IMR-90 (cell line): ENCODE results near the gene SLC7A10. TPM values are rescaled to one million over a fixed set of nuclear protein-coding genes. Genes with fewer than 3 reads are reported as not detected.

ENCODE experiments used
- ATAC-seq: fragments of 200-7000 bp; cut with Tn5 transposase; 2 replicates; pipeline ENCODE4 v1.9.1; 2020; ENCODE audit warnings: low read depth, mild to moderate bottlenecking, moderate library complexity
- BruUV-seq: library from RNA; stranded (reverse); fragments of 400-500 nt; replicated peaks from 2 replicates; lab custom pipeline; 2021; lab: Mats Ljungman, UMichigan
- CTCF ChIA-PET: fragments of 300-600 bp; formaldehyde crosslinking; extraction: SDS; loops from one replicate; lab custom pipeline; 2021; ENCODE audit warnings: antibody characterized with exemption; lab: Yijun Ruan, JAX
- POLR2A ChIA-PET: fragments of 300-600 bp; sonication (Branson Sonifier 250); formaldehyde crosslinking; loops from one replicate; lab custom pipeline; 2022; ENCODE audit warnings: antibody characterized with exemption; ENCODE audit not compliant: unreplicated experiment; lab: Charles Lee
- DNase-seq: peaks from one replicate; pipeline ENCODE4 v3.0.0; 2013
- H2AFZ ChIP-seq: replicated peaks from 2 replicates; pipeline ENCODE3; 2013; ENCODE audit warnings: low read length, mild to moderate bottlenecking; ENCODE audit not compliant: poor library complexity
- H2AK5ac ChIP-seq: 2 replicates; pipeline ENCODE4 v1.6.1; 2013; ENCODE audit warnings: low read depth, low read length, inconsistent platforms
- H2AK9ac ChIP-seq: replicated peaks from 2 replicates; pipeline ENCODE3; 2013; ENCODE audit warnings: mild to moderate bottlenecking, low read depth, low read length, moderate library complexity; ENCODE audit not compliant: poor library complexity
- H2BK120ac ChIP-seq: 2 replicates; pipeline ENCODE4 v1.6.1; 2013; ENCODE audit warnings: low read depth, low read length, inconsistent platforms
- H2BK15ac ChIP-seq: 3 replicates; pipeline ENCODE4 v1.6.1; 2013; ENCODE audit warnings: low read depth, low read length, inconsistent platforms
- H2BK20ac ChIP-seq: 2 replicates; pipeline ENCODE4 v1.6.1; 2013; ENCODE audit warnings: low read depth, mild to moderate bottlenecking, inconsistent platforms, low read length, moderate library complexity
- H2BK5ac ChIP-seq: 2 replicates; pipeline ENCODE4 v1.6.1; 2013; ENCODE audit warnings: mild to moderate bottlenecking, low read depth, low read length, inconsistent platforms; ENCODE audit not compliant: poor library complexity, severe bottlenecking
- H3K14ac ChIP-seq: replicated peaks from 2 replicates; pipeline ENCODE4 v1.6.1; 2013; ENCODE audit warnings: low read depth, low read length, inconsistent platforms
- H3K18ac ChIP-seq: 2 replicates; pipeline ENCODE4 v1.6.1; 2013; ENCODE audit warnings: low read depth, low read length, control low read depth
- H3K23ac ChIP-seq: 2 replicates; pipeline ENCODE4 v1.6.1; 2013; ENCODE audit warnings: low read depth, low read length, inconsistent platforms
- H3K27ac ChIP-seq: 2 replicates; pipeline ENCODE4 v1.5.1; 2013; ENCODE audit warnings: mild to moderate bottlenecking, control low read depth, low read length; ENCODE audit not compliant: insufficient read depth
- H3K27me3 ChIP-seq: 2 replicates; pipeline ENCODE4 v1.6.1; 2013; ENCODE audit warnings: low read length; ENCODE audit not compliant: control insufficient read depth, insufficient read depth
- H3K36me3 ChIP-seq: 2 replicates; pipeline ENCODE4 v1.6.1; 2013; ENCODE audit warnings: low read length, mixed read lengths; ENCODE audit not compliant: control insufficient read depth, insufficient read depth
- H3K4ac ChIP-seq: 2 replicates; pipeline ENCODE4 v1.6.1; 2013; ENCODE audit warnings: low read depth, low read length, inconsistent platforms
- H3K4me1 ChIP-seq: 2 replicates; pipeline ENCODE4 v1.6.1; 2013; ENCODE audit warnings: low read length, mixed read lengths; ENCODE audit not compliant: control insufficient read depth, insufficient read depth
- H3K4me2 ChIP-seq: 2 replicates; pipeline ENCODE4 v1.6.1; 2013; ENCODE audit warnings: low read depth, mild to moderate bottlenecking, control low read depth, low read length, moderate library complexity
- H3K4me3 ChIP-seq: 2 replicates; pipeline ENCODE4 v1.5.1; 2013; ENCODE audit warnings: low read depth, mild to moderate bottlenecking, control low read depth, low read length, moderate library complexity; ENCODE audit not compliant: insufficient read depth
- H3K56ac ChIP-seq: 2 replicates; pipeline ENCODE4 v1.6.1; 2013; ENCODE audit warnings: low read length, inconsistent platforms; ENCODE audit not compliant: insufficient read depth; ENCODE audit errors: extremely low read depth
- H3K79me1 ChIP-seq, 2 experiments: 2 replicates each; pipeline ENCODE4 v1.6.1; 2013; ENCODE audit warnings: low read length in 2 of 2, inconsistent platforms in 1 of 2, low read depth in 1 of 2
- H3K9ac ChIP-seq: 2 replicates; pipeline ENCODE4 v1.6.1; 2013; ENCODE audit warnings: low read depth, low read length, control low read depth
- H3K9me1 ChIP-seq: 2 replicates; pipeline ENCODE4 v1.6.1; 2013; ENCODE audit warnings: low read length, inconsistent platforms; ENCODE audit not compliant: insufficient read depth
- H3K9me3 ChIP-seq: 2 replicates; pipeline ENCODE4 v1.6.1; 2013; ENCODE audit warnings: low read length; ENCODE audit not compliant: control insufficient read depth, insufficient read depth
- H4K20me1 ChIP-seq: 2 replicates; pipeline ENCODE4 v1.6.1; 2013; ENCODE audit warnings: low read length, inconsistent platforms; ENCODE audit not compliant: insufficient read depth
- H4K5ac ChIP-seq: 2 replicates; pipeline ENCODE4 v1.6.1; 2013; ENCODE audit warnings: mild to moderate bottlenecking, low read depth, low read length, control low read depth
- H4K8ac ChIP-seq, 2 experiments: 2 replicates each; pipeline ENCODE4 v1.6.1; 2013; ENCODE audit warnings: low read depth in 2 of 2, low read length in 2 of 2, control low read depth in 1 of 2, inconsistent platforms in 1 of 2
- H4K91ac ChIP-seq: 2 replicates; pipeline ENCODE4 v1.6.1; 2013; ENCODE audit warnings: low read depth, low read length, inconsistent platforms; ENCODE audit not compliant: insufficient read depth
- BHLHE40 ChIP-seq: fragments of 150-350 bp; IDR thresholded peaks from 2 replicates; pipeline ENCODE4 v1.6.1; 2016; ENCODE audit warnings: mild to moderate bottlenecking, low read depth, low read length
- CEBPB ChIP-seq: IDR thresholded peaks from 2 replicates; pipeline ENCODE4 v1.6.1; 2012; ENCODE audit warnings: low read depth, low read length, improper control_type of control experiment
- CTCF ChIP-seq: conservative IDR thresholded peaks from 2 replicates; pipeline ENCODE4 v1.5.1; 2012; ENCODE audit warnings: mild to moderate bottlenecking, low read depth, low read length, improper control_type of control experiment
- ELK1 ChIP-seq: fragments of 150-350 bp; IDR thresholded peaks from 2 replicates; pipeline ENCODE4 v1.6.1; 2016; ENCODE audit warnings: low read depth, mild to moderate bottlenecking, low read length, moderate library complexity, borderline replicate concordance
- FOS ChIP-seq: fragments of 150-350 bp; IDR thresholded peaks from 2 replicates; pipeline ENCODE4 v1.6.1; 2016; ENCODE audit warnings: low read depth, low read length
- MAFK ChIP-seq: IDR thresholded peaks from 2 replicates; pipeline ENCODE4 v1.6.1; 2012; ENCODE audit warnings: low read depth, low read length, improper control_type of control experiment
- MAZ ChIP-seq: IDR thresholded peaks from 2 replicates; pipeline ENCODE4 v1.6.1; 2012; ENCODE audit warnings: low read depth, mild to moderate bottlenecking, low read length, improper control_type of control experiment, moderate library complexity, borderline replicate concordance
- MXI1 ChIP-seq: IDR thresholded peaks from 2 replicates; pipeline ENCODE4 v1.6.1; 2012; ENCODE audit warnings: low read depth, mild to moderate bottlenecking, low read length, moderate library complexity, borderline replicate concordance
- NFE2L2 ChIP-seq: fragments of 150-350 bp; IDR thresholded peaks from 2 replicates; pipeline ENCODE4 v1.6.1; 2016; ENCODE audit warnings: low read depth, mild to moderate bottlenecking, low read length
- POLR2A ChIP-seq: IDR thresholded peaks from 2 replicates; pipeline ENCODE4 v1.6.1; 2012; ENCODE audit warnings: mild to moderate bottlenecking, low read depth, low read length
- RAD21 ChIP-seq: IDR thresholded peaks from 2 replicates; pipeline ENCODE4 v1.6.1; 2012; ENCODE audit warnings: low read length, improper control_type of control experiment
- RFX5 ChIP-seq: IDR thresholded peaks from 2 replicates; pipeline ENCODE4 v1.8.0; 2012; ENCODE audit warnings: low read depth, mild to moderate bottlenecking, low read length, moderate library complexity
- SMC3 ChIP-seq: fragments of 150-350 bp; IDR thresholded peaks from 2 replicates; pipeline ENCODE4 v1.6.1; 2016; ENCODE audit warnings: low read depth, mild to moderate bottlenecking, antibody characterized with exemption, low read length, moderate library complexity
- USF2 ChIP-seq: fragments of 150-350 bp; IDR thresholded peaks from 2 replicates; pipeline ENCODE4 v1.6.1; 2017; ENCODE audit warnings: mild to moderate bottlenecking, antibody characterized with exemption, low read length, low read depth
- WGBS, 2 experiments: methylation state at CpG; one replicate each; pipeline versions ENCODE4 v1.1.5 to v1.1.7; 2013; ENCODE audit warnings: missing lambda C conversion rate in 2 of 2; ENCODE audit not compliant: insufficient read length in 1 of 2; ENCODE audit errors: extremely low coverage in 2 of 2; 5-methylcytosine and 5-hydroxymethylcytosine counted together
- dilution Hi-C: fragments of 300-500 bp; cut with HindIII; formaldehyde crosslinking; loops from one replicate; pipeline ENCODE4 v1.14.3; 2018; ENCODE audit warnings: low sequenced_read_pairs; ENCODE audit not compliant: unreplicated experiment
- in situ Hi-C: fragments of 300-500 bp; cut with MboI; formaldehyde crosslinking; loops from 3 replicates; pipeline ENCODE4 v1.14.3; 2019; ENCODE audit warnings: low sequenced_read_pairs, inconsistent platforms, mixed read lengths
- intact Hi-C: fragments of 100-400 bp; cut with micrococcal nuclease; formaldehyde crosslinking; loops from 2 replicates; pipeline ENCODE4 v1.10.0; 2022
- polyA plus RNA-seq, 3 experiments: library from polyadenylated mRNA; depleted of rRNA; stranded (reverse); fragments of >200 nt; gene quantifications; 2 replicates each; pipeline ENCODE4 v1.2.3, GENCODE V29; 2012; ENCODE audit warnings: low replicate concordance in 1 of 3
- total RNA-seq: library from RNA; depleted of rRNA; stranded (reverse); fragments of >200 nt; gene quantifications from 2 replicates; pipeline ENCODE4 v1.2.3, GENCODE V29; 2012

Gene SLC7A10
- total and polyA plus RNA-seq, 2 of the 4 experiments (the other 2 are of a cell fraction) = not detected

- Histone ChIP-seq H3K23ac (no peak overlapping the region), H3K4me1 (no peaks in the 10 kb centered on the region; the same call in 1 of the 2 replicates), H3K4me2 (no peak overlapping the region), H3K56ac (no peak overlapping the region), H3K4ac (no peak overlapping the region), H3K9me3 (peaks cover 13% of the 10 kb centered on the region), H3K27me3 (peaks cover 48% of the 10 kb centered on the region), H4K8ac (no peak overlapping the region), H3K36me3 (no peaks in the 10 kb centered on the region), H3K18ac (no peak overlapping the region), H3K27ac (no peak overlapping the region), H2AFZ (no peak overlapping the region), H3K9me1 (peaks cover 7% of the 10 kb centered on the region; the same call in 1 of the 2 replicates), H2BK20ac (no peak overlapping the region), H4K91ac (no peak overlapping the region), H3K14ac (no peak overlapping the region), H3K9ac (no peak overlapping the region), H2BK15ac (no peak overlapping the region), H2AK9ac (no peak overlapping the region), H4K5ac (no peak overlapping the region), H3K4me3 (no peak overlapping the region), H4K20me1 (no peaks in the 10 kb centered on the region), H3K79me1 (no peaks in the 10 kb centered on the region), H2AK5ac (no peak overlapping the region), H2BK5ac (no peak overlapping the region), H2BK120ac (no peak overlapping the region)
- ChIA-PET POLR2A (no interaction called here), CTCF (no interaction called here)
- ATAC-seq = no peak
- in situ Hi-C loops (loop anchor here (10.0 kb wide), 1 partner anchor 535 kb away; no protein-coding TSS in a partner anchor), intact Hi-C loops (loop anchor here (5.0 kb wide), 1 partner anchor 452 kb away; no protein-coding TSS in a partner anchor), dilution Hi-C loops (no loop called here)
- 67% methylated on average over 1 of the region's 5 CpGs; no CpG with 5 or more reads in 1 of the 2 experiments for WGBS, 2 experiments
- TF ChIP-seq MXI1 = no peak
- no peak for TF ChIP-seq RAD21
- TF ChIP-seq USF2 = no peak
- TF ChIP-seq FOS = no peak
- TF ChIP-seq SMC3 = no peak
- TF ChIP-seq NFE2L2 = no peak
- TF ChIP-seq BHLHE40 = no peak
- TF ChIP-seq CEBPB = no peak
- no peak for TF ChIP-seq RFX5
- TF ChIP-seq MAFK = no peak
- no peak for TF ChIP-seq CTCF
- no peak for TF ChIP-seq ELK1
- TF ChIP-seq MAZ = no peak
- no peak for TF ChIP-seq POLR2A
- no TSS peak for BruUV-seq
- DNase-seq = no peak
These were observed 4.3 kb upstream of the SLC7A10 start for GRCh38 chr19:33229962-33230361.
